T-helper 2 cell treated with Interferon-gamma antibody and Interleukin-4, amounts not matched to agents 5 μg/mL and 100 μg/mL, for 36 hours (primary cell): Measurements from ENCODE around the gene METTL8.
"Not testable (repeated sequence)": the region's sequence is repeated elsewhere in the genome, so short reads cannot be mapped to it uniquely, and the experiment has no call there.

Experiments
- DNase-seq: peaks from one replicate; pipeline ENCODE4 v3.0.0; 2021; ENCODE audit warnings: low spot score
- H3K27ac Mint-ChIP-seq: one replicate; pipeline ENCODE4 v1.8.0; 2021; ENCODE audit warnings: mild to moderate bottlenecking, mixed read lengths
- H3K27me3 Mint-ChIP-seq: one replicate; pipeline ENCODE4 v1.8.0; 2021; ENCODE audit warnings: low read depth, mixed read lengths
- H3K36me3 Mint-ChIP-seq: one replicate; pipeline ENCODE4 v1.8.0; 2021; ENCODE audit warnings: low read depth, mixed read lengths
- H3K4me1 Mint-ChIP-seq: one replicate; pipeline ENCODE4 v1.8.0; 2021; ENCODE audit warnings: low read depth, mixed read lengths
- H3K4me3 Mint-ChIP-seq: one replicate; pipeline ENCODE4 v1.8.0; 2022; ENCODE audit warnings: mild to moderate bottlenecking, moderate library complexity, mixed read lengths
- H3K9me3 Mint-ChIP-seq: one replicate; pipeline ENCODE4 v1.8.0; 2021; ENCODE audit warnings: mixed read lengths

METTL8 gene

GRCh38 chr2:171312182-171312581, 121.6 kb downstream of the METTL8 start:
- Mint-ChIP-seq H3K9me3 (peaks cover 19% of the 10 kb centered on the region), H3K36me3 (peaks cover 26% of the 10 kb centered on the region)
- not testable (repeated sequence) for DNase-seq, H3K27ac Mint-ChIP-seq, H3K4me3 Mint-ChIP-seq, H3K27me3 Mint-ChIP-seq, H3K4me1 Mint-ChIP-seq

- not testable (repeated sequence) for H3K27me3 Mint-ChIP-seq, DNase-seq, H3K4me3 Mint-ChIP-seq, H3K27ac Mint-ChIP-seq, H3K4me1 Mint-ChIP-seq
- Mint-ChIP-seq H3K9me3 (peaks cover 19% of the 10 kb centered on the region), H3K36me3 (peaks cover 26% of the 10 kb centered on the region)
These were observed 122.2 kb downstream of the METTL8 start for GRCh38 chr2:171311589-171311988.

- peaks cover 26% of the 10 kb centered on the region for H3K36me3 Mint-ChIP-seq
- no peak for DNase-seq
- H3K27ac Mint-ChIP-seq, result no peak overlapping the region
These were observed 122.9 kb downstream of the METTL8 start for GRCh38 chr2:171310889-171311288.

DNA sequence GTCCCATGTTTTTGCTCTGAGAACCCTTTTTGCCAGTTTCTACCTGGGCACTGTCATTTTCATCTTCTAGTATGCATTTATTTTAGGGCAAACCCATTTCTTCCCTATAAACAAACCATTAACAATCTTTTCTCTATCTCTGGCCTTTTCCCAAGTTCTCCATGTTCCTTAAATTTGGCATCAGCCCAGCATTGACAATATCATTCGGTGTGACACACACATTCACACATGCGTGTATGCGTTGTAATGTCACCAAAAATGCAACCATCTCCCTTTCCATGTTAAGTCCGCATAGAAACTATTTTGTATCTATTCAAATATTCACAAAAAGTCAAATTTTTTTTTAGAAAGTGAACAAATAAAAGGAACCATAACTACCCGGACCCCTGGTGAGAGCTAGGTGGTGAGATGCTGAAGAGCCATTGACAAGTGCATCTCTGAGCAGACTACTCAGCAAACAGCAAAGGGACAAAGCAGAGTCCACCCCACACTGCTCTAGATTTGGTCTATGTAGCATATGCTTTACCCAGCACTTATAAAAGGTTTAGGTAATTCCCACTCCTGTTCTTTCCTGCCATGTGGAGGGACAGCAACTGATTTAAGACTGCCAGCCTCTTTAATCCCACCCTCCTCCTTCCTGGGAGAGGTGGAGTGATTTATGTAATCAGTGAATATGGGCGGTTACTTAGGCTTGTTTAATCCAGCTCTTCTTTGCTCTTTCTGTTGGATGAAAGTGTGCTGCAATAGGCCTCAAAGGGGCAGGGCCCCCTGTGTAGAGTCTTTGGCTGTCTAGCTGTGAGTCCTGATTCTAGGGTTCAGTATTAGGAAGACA, 124.1 kb downstream of the METTL8 start:
- H3K4me3 Mint-ChIP-seq, result no peak overlapping the region

More at GRCh38 chr2:171310889-171311288, 122.9 kb downstream of the METTL8 start:
- Mint-ChIP-seq H3K27me3 (no peaks in the 10 kb centered on the region), H3K9me3 (peaks cover 19% of the 10 kb centered on the region), H3K4me1 (peaks cover 7% of the 10 kb centered on the region), H3K4me3 (no peak overlapping the region)

DNA sequence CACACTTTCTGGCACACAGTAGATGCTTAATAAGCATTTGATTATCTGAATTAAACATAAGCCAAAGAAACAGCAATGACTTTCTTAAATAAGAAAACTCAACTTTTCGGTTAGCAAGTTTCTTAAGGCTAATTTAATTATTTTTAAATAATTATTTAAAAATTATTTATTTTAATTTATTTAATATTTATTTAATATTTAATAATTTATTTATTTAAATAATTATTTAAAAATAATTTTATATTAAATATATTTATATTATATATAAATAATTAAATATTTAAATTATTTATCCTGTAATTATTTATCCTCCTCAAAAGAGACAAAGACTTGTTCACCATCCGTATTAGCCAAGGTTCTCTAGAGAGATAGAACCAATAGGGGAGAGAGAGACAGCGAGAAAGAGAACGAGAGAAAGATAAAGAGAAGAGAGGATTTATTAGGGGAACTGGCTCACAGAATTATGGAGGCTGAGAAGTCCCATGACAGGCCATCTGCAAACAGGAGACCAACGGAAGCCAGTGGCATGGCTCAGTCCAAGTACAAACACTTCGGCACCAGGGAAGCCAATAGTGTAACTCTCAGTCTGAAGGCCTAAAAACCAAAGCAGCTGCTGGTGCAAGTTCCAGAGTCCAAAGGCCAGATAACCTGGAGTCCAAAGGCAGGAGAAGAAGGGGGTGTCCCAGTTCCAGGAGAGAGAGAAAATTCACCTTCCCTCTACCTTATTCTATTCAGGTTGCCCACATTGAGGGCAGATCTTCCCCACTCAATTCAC, 125.3 kb downstream of the METTL8 start:
- Mint-ChIP-seq H3K9me3 (peaks cover 16% of the 10 kb centered on the region), H3K4me1 (no peaks in the 10 kb centered on the region), H3K27me3 (no peaks in the 10 kb centered on the region), H3K27ac (no peak overlapping the region), H3K4me3 (no peak overlapping the region), H3K36me3 (peaks cover 19% of the 10 kb centered on the region)
- DNase-seq, result no peak

More for the DNA sequence above, 124.1 kb downstream of the METTL8 start:
- Mint-ChIP-seq H3K9me3 (peaks cover 19% of the 10 kb centered on the region), H3K4me1 (peaks cover 6% of the 10 kb centered on the region), H3K36me3 (peaks cover 21% of the 10 kb centered on the region), H3K27me3 (no peaks in the 10 kb centered on the region), H3K27ac (no peak overlapping the region)
- DNase-seq, result no peak

DNA sequence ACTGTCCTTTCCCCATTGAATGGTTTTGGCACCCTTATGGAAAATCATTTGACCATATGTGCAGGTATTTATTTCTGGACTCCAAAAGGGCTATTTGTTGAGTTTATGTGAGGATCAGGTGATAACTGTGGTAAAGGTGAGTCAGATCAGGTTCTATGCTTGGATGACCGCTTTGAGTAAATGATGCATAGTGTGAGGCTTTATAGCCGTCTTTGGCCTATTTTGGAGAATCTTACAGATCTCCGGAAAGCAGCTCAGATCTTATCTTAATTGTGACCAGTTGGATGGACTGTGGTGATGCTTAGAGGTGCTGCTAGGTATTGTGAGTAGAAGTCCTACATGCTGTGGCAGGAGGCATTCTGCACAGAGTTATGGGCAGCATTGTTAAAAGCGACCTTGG, 126.2 kb downstream of the METTL8 start:
- no peak for DNase-seq
- H3K36me3 Mint-ChIP-seq, result peaks cover 17% of the 10 kb centered on the region
- no peaks in the 10 kb centered on the region for H3K4me1 Mint-ChIP-seq
- no peaks in the 10 kb centered on the region for H3K27me3 Mint-ChIP-seq
- H3K9me3 Mint-ChIP-seq, result peaks cover 16% of the 10 kb centered on the region
- no peak overlapping the region for H3K27ac Mint-ChIP-seq
- no peak overlapping the region for H3K4me3 Mint-ChIP-seq

GRCh38 chr2:171297956-171298355, 135.8 kb downstream of the METTL8 start:
- Mint-ChIP-seq H3K9me3 (no peaks in the 10 kb centered on the region), H3K4me3 (no peak overlapping the region), H3K4me1 (no peaks in the 10 kb centered on the region), H3K27me3 (no peaks in the 10 kb centered on the region), H3K36me3 (no peaks in the 10 kb centered on the region), H3K27ac (no peak overlapping the region)
- no peak for DNase-seq

DNA sequence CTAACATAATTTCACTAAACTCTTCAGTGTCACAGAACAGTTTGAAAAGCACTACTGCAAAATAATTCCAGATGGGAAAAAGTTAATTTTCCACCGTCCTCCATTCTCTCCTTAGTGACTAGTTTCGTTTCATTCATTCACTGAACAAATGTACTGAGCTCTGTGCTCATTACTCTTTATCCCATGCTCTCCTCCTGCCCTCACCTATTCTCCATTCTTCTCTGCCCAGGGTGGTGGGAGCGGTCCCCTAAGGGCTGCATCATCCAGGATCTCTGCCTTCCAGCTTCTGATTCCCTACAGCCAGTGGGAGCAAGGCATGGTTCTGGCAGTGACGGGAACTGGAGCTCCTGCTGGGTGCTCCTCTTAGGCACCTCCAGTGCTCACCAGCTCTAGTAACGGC, 139.2 kb downstream of the METTL8 start:
- H3K27me3 Mint-ChIP-seq, result peaks cover 2% of the 10 kb centered on the region
- H3K27ac Mint-ChIP-seq, result no peak overlapping the region
- no peaks in the 10 kb centered on the region for H3K36me3 Mint-ChIP-seq
- no peak overlapping the region for H3K4me3 Mint-ChIP-seq
- no peaks in the 10 kb centered on the region for H3K9me3 Mint-ChIP-seq
- no peak for DNase-seq
- H3K4me1 Mint-ChIP-seq, result no peaks in the 10 kb centered on the region

DNA sequence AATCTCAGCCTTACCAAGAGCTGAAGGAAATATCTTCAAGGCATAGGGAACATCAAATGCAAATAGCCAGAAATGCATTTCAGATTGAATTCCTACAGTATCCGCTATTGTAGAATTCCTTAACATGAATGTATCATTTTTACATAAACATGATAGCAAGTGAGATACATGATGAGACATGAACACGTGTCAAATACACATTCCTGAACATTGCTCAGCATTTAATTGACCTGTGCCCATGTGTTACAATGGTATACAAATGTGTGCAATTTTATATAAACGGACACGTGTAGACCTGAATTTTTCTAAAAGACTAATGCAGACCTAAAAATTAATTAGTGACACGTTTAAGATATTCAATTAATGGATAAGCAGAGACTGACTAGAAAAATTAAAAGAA, 140.1 kb downstream of the METTL8 start:
- Mint-ChIP-seq H3K9me3 (no peaks in the 10 kb centered on the region), H3K4me1 (no peaks in the 10 kb centered on the region)

GRCh38 chr2:171289991-171290390, 143.8 kb downstream of the METTL8 start:
- Mint-ChIP-seq H3K27me3 (peaks cover 6% of the 10 kb centered on the region), H3K27ac (no peak overlapping the region)

More for the DNA sequence above, 140.1 kb downstream of the METTL8 start:
- Mint-ChIP-seq H3K27ac (no peak overlapping the region), H3K27me3 (peaks cover 6% of the 10 kb centered on the region), H3K36me3 (no peaks in the 10 kb centered on the region), H3K4me3 (no peak overlapping the region)
- no peak for DNase-seq

DNA sequence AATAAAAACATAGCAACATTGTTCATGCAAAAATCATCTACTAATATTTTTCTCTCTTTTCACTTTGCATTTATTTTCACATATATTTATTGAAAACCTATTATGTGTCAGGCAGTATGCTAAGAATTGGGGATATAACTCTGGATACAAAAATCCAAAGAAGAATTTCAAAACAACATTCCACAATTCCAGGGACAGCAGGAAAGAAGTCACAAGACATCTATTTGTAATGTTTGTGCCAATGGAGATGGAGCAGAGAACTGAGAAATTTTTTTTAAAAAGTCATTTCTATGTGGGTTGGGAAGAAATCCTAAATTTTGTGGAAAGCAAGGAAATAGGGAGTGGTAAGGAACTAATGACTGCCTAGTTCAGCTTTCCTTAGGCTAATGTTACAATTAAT, 144.5 kb downstream of the METTL8 start:
- Mint-ChIP-seq H3K9me3 (no peaks in the 10 kb centered on the region), H3K4me1 (peaks cover 3% of the 10 kb centered on the region), H3K36me3 (no peaks in the 10 kb centered on the region), H3K27ac (no peak overlapping the region), H3K4me3 (no peak overlapping the region), H3K27me3 (peaks cover 6% of the 10 kb centered on the region)
- no peak for DNase-seq

More at GRCh38 chr2:171289991-171290390, 143.8 kb downstream of the METTL8 start:
- H3K4me1 Mint-ChIP-seq, result peaks cover 3% of the 10 kb centered on the region
- no peaks in the 10 kb centered on the region for H3K36me3 Mint-ChIP-seq
- no peaks in the 10 kb centered on the region for H3K9me3 Mint-ChIP-seq
- no peak overlapping the region for H3K4me3 Mint-ChIP-seq
- no peak for DNase-seq

DNA sequence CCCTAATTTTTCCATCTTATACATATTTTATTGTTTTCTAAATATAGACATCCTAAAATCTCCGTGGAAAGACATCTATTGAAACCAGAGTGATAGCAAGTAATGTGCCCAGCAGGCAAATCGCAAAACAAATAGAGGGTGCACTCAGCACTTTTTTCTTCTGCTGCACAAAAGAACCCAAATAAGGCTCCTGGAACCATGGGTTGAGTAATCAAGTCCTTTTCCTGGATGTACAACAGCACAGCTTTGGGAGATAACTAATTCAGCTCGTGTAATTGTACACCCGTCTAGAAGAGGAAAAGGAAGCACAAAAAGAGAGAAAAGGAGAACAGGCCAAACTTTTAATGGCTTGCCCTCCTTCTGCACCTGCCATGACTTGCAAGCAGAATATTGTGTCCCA, 146.2 kb downstream of the METTL8 start:
- Mint-ChIP-seq H3K27me3 (peaks cover 6% of the 10 kb centered on the region), H3K4me1 (peaks cover 3% of the 10 kb centered on the region), H3K4me3 (no peak overlapping the region), H3K36me3 (no peaks in the 10 kb centered on the region), H3K27ac (no peak overlapping the region), H3K9me3 (no peaks in the 10 kb centered on the region)
- no peak for DNase-seq

- Mint-ChIP-seq H3K9me3 (no peaks in the 10 kb centered on the region), H3K36me3 (no peaks in the 10 kb centered on the region), H3K4me1 (peaks cover 3% of the 10 kb centered on the region), H3K4me3 (no peak overlapping the region), H3K27ac (no peak overlapping the region), H3K27me3 (peaks cover 6% of the 10 kb centered on the region)
- DNase-seq, result no peak
These were observed 146.7 kb downstream of the METTL8 start for GRCh38 chr2:171287036-171287571.

GRCh38 chr2:171281110-171281509, 152.7 kb downstream of the METTL8 start:
- H3K27ac Mint-ChIP-seq, result no peak overlapping the region
- no peak for DNase-seq
- no peaks in the 10 kb centered on the region for H3K27me3 Mint-ChIP-seq
- H3K4me1 Mint-ChIP-seq, result no peaks in the 10 kb centered on the region
- no peak overlapping the region for H3K4me3 Mint-ChIP-seq
- H3K9me3 Mint-ChIP-seq, result no peaks in the 10 kb centered on the region
- no peaks in the 10 kb centered on the region for H3K36me3 Mint-ChIP-seq
